Measurements from ENCODE around the gene REG3A. TPM values are rescaled to one million over a fixed set of nuclear protein-coding genes. Genes with fewer than 3 reads are reported as not detected.

The REG3A gene
- total RNA-seq, 1 experiment from 2014 or later, result not detected

GRCh38 chr2:79181617-79182016 lies 22.1 kb upstream of the REG3A start:
- H3K9me3 Mint-ChIP-seq, result peaks cover 9 to 12% of the 10 kb centered on the region in 2 experiments
- no peak overlapping the region for H3K4me3 Mint-ChIP-seq

More at GRCh38 chr2:79181617-79182016, 22.1 kb upstream of the REG3A start:
- no peak overlapping the region for H3K27ac ChIP-seq (ENCODE audit: insufficient read length, low read depth, low read length)
- H3K23ac ChIP-seq (ENCODE audit: insufficient read length, low read depth, low read length), result no peak overlapping the region
- Mint-ChIP-seq H3K27me3 (ENCODE audit: low read depth) (peaks cover 20% of the 10 kb centered on the region), H3K27ac (no peak overlapping the region), H3K4me1 (peaks cover 0 to 3% of the 10 kb centered on the region in 2 experiments; a peak in 1 of 4 replicates), H3K36me3 (ENCODE audit: insufficient read depth in 1 of 3, low read depth in 3 of 3) (peaks cover 0 to 7% (median 4%) of the 10 kb centered on the region in 3 experiments; a peak in 3 of 7 replicates)
- H2BK120ac ChIP-seq (ENCODE audit: low read depth, low read length, poor library complexity, severe bottlenecking), result no peak overlapping the region
- H3K9me3 ChIP-seq (ENCODE audit: control insufficient read depth, low read depth, low read length), result no peaks in the 10 kb centered on the region
- WGBS (ENCODE audit: extremely low coverage, insufficient read length, low lambda C conversion rate), result no CpG with 5 or more reads among the region's 2 CpGs
- H2AK5ac ChIP-seq (ENCODE audit: insufficient read length, low read length), result no peak overlapping the region
- no peak overlapping the region for H2AFZ ChIP-seq (ENCODE audit: low read length)
- no peak for DNase-seq
- no peak overlapping the region for H3K9ac ChIP-seq (ENCODE audit: extremely low read depth, insufficient read length, low read length)
- no peak overlapping the region for H3K56ac ChIP-seq (ENCODE audit: insufficient read length, low read depth, low read length)
- no peak overlapping the region for H3K4ac ChIP-seq (ENCODE audit: low read depth, low read length)
- H3K14ac ChIP-seq (ENCODE audit: insufficient read depth, low read length), result no peak overlapping the region
- no peaks in the 10 kb centered on the region for H3K23me2 ChIP-seq (ENCODE audit: insufficient read length, low read depth, low read length, poor library complexity, severe bottlenecking)
- H3T11ph ChIP-seq (ENCODE audit: low read length), result no peak overlapping the region
- H3K18ac ChIP-seq (ENCODE audit: insufficient read length, low read depth, low read length), result no peak overlapping the region
- no peaks in the 10 kb centered on the region for H3K79me2 ChIP-seq (ENCODE audit: insufficient read depth, low read length)
- no peak overlapping the region for H2BK20ac ChIP-seq (ENCODE audit: low read depth, low read length, poor library complexity, severe bottlenecking)
- H3K4me1 ChIP-seq (ENCODE audit: insufficient read depth, low read length), result no peaks in the 10 kb centered on the region
- H2BK5ac ChIP-seq (ENCODE audit: insufficient read length, low read length), result no peak overlapping the region
- no peak overlapping the region for H4K5ac ChIP-seq (ENCODE audit: insufficient read length, low read depth, low read length)
- H3K4me2 ChIP-seq (ENCODE audit: insufficient read depth, insufficient read length, low read length), result no peak overlapping the region
- no peaks in the 10 kb centered on the region for H4K20me1 ChIP-seq (ENCODE audit: control insufficient read depth, insufficient read depth, insufficient read length)
- H3K27me3 ChIP-seq (ENCODE audit: insufficient read depth, low read length), result no peaks in the 10 kb centered on the region
- no peak overlapping the region for H2BK15ac ChIP-seq (ENCODE audit: low read depth, low read length)
- no peak overlapping the region for H4K8ac ChIP-seq (replicated peaks; ENCODE audit: insufficient read length, low read depth, low read length)
- no peak for TF ChIP-seq CTCF (conservative IDR thresholded peaks at IDR 0.05)
- H2BK12ac ChIP-seq (ENCODE audit: insufficient read length, low read depth, low read length), result no peak overlapping the region
- no peak overlapping the region for H4K91ac ChIP-seq (ENCODE audit: insufficient read length, low read depth, low read length)
- H3K79me1 ChIP-seq (ENCODE audit: insufficient read depth, low read depth, low read length, poor library complexity, severe bottlenecking), result no peaks in the 10 kb centered on the region

All from H9 (cell line).